HEK293 (cell line): ENCODE data around the gene FILIP1.
A peak's percentile ranks its signal among the peaks of the same experiment; 100 is the strongest.

Experiments
- CTCF ChIA-PET: fragments of 350-600 bp; formaldehyde crosslinking; extraction: SDS; loops from one replicate; lab custom pipeline; 2021; ENCODE audit warnings: antibody characterized with exemption; lab: Yijun Ruan, JAX
- POLR2A ChIA-PET: fragments of 300-600 bp; formaldehyde crosslinking; extraction: SDS; loops from one replicate; lab custom pipeline; 2020; ENCODE audit warnings: antibody characterized with exemption, inconsistent platforms; lab: Yijun Ruan, JAX
- H3K27ac ChIP-seq: fragments of 200-500 bp; sonication (Bioruptor generic); 2 replicates; pipeline ENCODE4 v1.5.1; 2014; ENCODE audit warnings: low read depth, low read length, control low read depth, inconsistent platforms; ENCODE audit errors: extremely low read depth
- H3K36me3 ChIP-seq, 2 experiments: fragments of 200-500 bp in 1 of 2; sonication (Bioruptor generic) in 1 of 2; 1 replicate in 1 of 2; 2 replicates in 1 of 2; pipeline ENCODE4 v1.5.1; 2014 to 2017; ENCODE audit warnings: inconsistent platforms in 2 of 2, low read length in 2 of 2; ENCODE audit not compliant: control insufficient read depth in 2 of 2, insufficient read depth in 1 of 2
- H3K4me1 ChIP-seq: fragments of 200-500 bp; sonication (Bioruptor generic); 2 replicates; pipeline ENCODE4 v1.5.1; 2014; ENCODE audit warnings: mild to moderate bottlenecking, low read length, inconsistent platforms; ENCODE audit not compliant: control insufficient read depth, insufficient read depth
- H3K4me3 ChIP-seq: 2 replicates; pipeline ENCODE4 v1.5.1; 2011; ENCODE audit warnings: low read depth, mild to moderate bottlenecking, control low read depth, low read length, moderate library complexity
- H3K9me3 ChIP-seq: fragments of 200-500 bp; sonication (Bioruptor generic); 2 replicates; pipeline ENCODE4 v1.5.1; 2014; ENCODE audit warnings: low read depth, low read length, inconsistent platforms; ENCODE audit not compliant: control insufficient read depth, insufficient read depth
- FEZF1 ChIP-seq: fragments of 450-650 bp; formaldehyde crosslinking; IDR thresholded peaks from 2 replicates; pipeline ENCODE4 v1.5.1; 2016; ENCODE audit warnings: missing biosample characterization, missing genetic modification characterization
- MZF1 ChIP-seq: fragments of 450-650 bp; formaldehyde crosslinking; IDR thresholded peaks from 2 replicates; pipeline ENCODE4 v1.5.1; 2017; ENCODE audit warnings: missing biosample characterization, missing genetic modification characterization, borderline replicate concordance
- PRDM10 ChIP-seq: fragments of 450-650 bp; formaldehyde crosslinking; IDR thresholded peaks from 2 replicates; pipeline ENCODE4 v1.5.1; 2016; ENCODE audit warnings: missing biosample characterization, missing genetic modification characterization
- SP7 ChIP-seq: fragments of 450-650 bp; formaldehyde crosslinking; IDR thresholded peaks from 2 replicates; pipeline ENCODE4 v1.5.1; 2016; ENCODE audit warnings: missing biosample characterization, missing genetic modification characterization
- YY1 ChIP-seq: fragments of 450-650 bp; formaldehyde crosslinking; IDR thresholded peaks from 2 replicates; pipeline ENCODE4 v1.5.1; 2018; ENCODE audit warnings: missing biosample characterization, missing genetic modification characterization
- ZBTB1 ChIP-seq: fragments of 450-650 bp; formaldehyde crosslinking; IDR thresholded peaks from 2 replicates; pipeline ENCODE4 v1.5.1; 2016; ENCODE audit warnings: missing biosample characterization, missing genetic modification characterization
- ZBTB26 ChIP-seq: fragments of 450-650 bp; formaldehyde crosslinking; optimal IDR thresholded peaks from 2 replicates; pipeline ENCODE3; 2016; ENCODE audit warnings: missing biosample characterization, mild to moderate bottlenecking, missing genetic modification characterization
- ZEB2 ChIP-seq: fragments of 450-650 bp; formaldehyde crosslinking; IDR thresholded peaks from 2 replicates; pipeline ENCODE4 v1.5.1; 2016; ENCODE audit warnings: missing biosample characterization, missing genetic modification characterization
- ZFP37 ChIP-seq: fragments of 450-650 bp; formaldehyde crosslinking; IDR thresholded peaks from 2 replicates; pipeline ENCODE4 v1.5.1; 2016; ENCODE audit warnings: missing biosample characterization, missing genetic modification characterization
- ZNF10 ChIP-seq: fragments of 450-650 bp; formaldehyde crosslinking; IDR thresholded peaks from 2 replicates; pipeline ENCODE4 v1.5.1; 2017; ENCODE audit warnings: missing biosample characterization, missing genetic modification characterization
- ZNF214 ChIP-seq: fragments of 450-650 bp; formaldehyde crosslinking; IDR thresholded peaks from 2 replicates; pipeline ENCODE4 v1.5.1; 2017; ENCODE audit warnings: missing biosample characterization, mild to moderate bottlenecking, missing genetic modification characterization, borderline replicate concordance
- ZNF221 ChIP-seq: fragments of 450-650 bp; formaldehyde crosslinking; IDR thresholded peaks from 2 replicates; pipeline ENCODE4 v1.5.1; 2017; ENCODE audit warnings: missing biosample characterization, missing genetic modification characterization, borderline replicate concordance
- ZNF23 ChIP-seq: fragments of 450-650 bp; formaldehyde crosslinking; IDR thresholded peaks from 2 replicates; pipeline ENCODE4 v1.5.1; 2016; ENCODE audit warnings: missing biosample characterization, missing genetic modification characterization, borderline replicate concordance
- ZNF248 ChIP-seq: fragments of 450-650 bp; formaldehyde crosslinking; IDR thresholded peaks from 2 replicates; pipeline ENCODE4 v1.5.1; 2017; ENCODE audit warnings: missing biosample characterization, missing genetic modification characterization
- ZNF280C ChIP-seq: fragments of 450-650 bp; formaldehyde crosslinking; IDR thresholded peaks from 2 replicates; pipeline ENCODE4 v1.5.1; 2016; ENCODE audit warnings: missing biosample characterization, missing genetic modification characterization
- ZNF335 ChIP-seq: fragments of 450-650 bp; formaldehyde crosslinking; conservative IDR thresholded peaks from 2 replicates; pipeline ENCODE4 v1.5.1; 2016; ENCODE audit warnings: missing biosample characterization, missing genetic modification characterization
- ZNF366 ChIP-seq: fragments of 450-650 bp; formaldehyde crosslinking; conservative IDR thresholded peaks from 2 replicates; pipeline ENCODE4 v1.5.1; 2016; ENCODE audit warnings: missing biosample characterization, missing genetic modification characterization
- ZNF529 ChIP-seq: fragments of 450-650 bp; formaldehyde crosslinking; IDR thresholded peaks from 2 replicates; pipeline ENCODE4 v1.5.1; 2017; ENCODE audit warnings: missing genetic modification characterization, missing biosample characterization; ENCODE audit not compliant: insufficient replicate concordance
- ZNF580 ChIP-seq: fragments of 450-650 bp; formaldehyde crosslinking; IDR thresholded peaks from 2 replicates; pipeline ENCODE4 v1.5.1; 2016; ENCODE audit warnings: missing biosample characterization, missing genetic modification characterization
- ZNF629 ChIP-seq: fragments of 450-650 bp; formaldehyde crosslinking; IDR thresholded peaks from 2 replicates; pipeline ENCODE4 v1.5.1; 2017; ENCODE audit warnings: missing biosample characterization, missing genetic modification characterization
- ZNF704 ChIP-seq: fragments of 450-650 bp; formaldehyde crosslinking; IDR thresholded peaks from 2 replicates; pipeline ENCODE4 v1.5.1; 2016; ENCODE audit warnings: missing biosample characterization, missing genetic modification characterization

Gene FILIP1

GRCh38 chr6:75402296-75402695 is 91.3 kb downstream of the FILIP1 start (continued):
- no peak for TF ChIP-seq ZNF280C (tag by site-specific recombination)
- TF ChIP-seq ZFP37 (tag by site-specific recombination), result no peak
- TF ChIP-seq ZBTB26 (tag by site-specific recombination), result no peak
- no peak for TF ChIP-seq ZNF580 (tag by site-specific recombination)
- peak; percentile 81 for TF ChIP-seq FEZF1 (tag by site-specific recombination)
- TF ChIP-seq PRDM10 (tag by site-specific recombination), result 0 out of 2 replicates have a peak, but pooled peaks have one; percentile 20

GRCh38 chr6:75397656-75398465 is 95.7 kb downstream of the FILIP1 start:
- CTCF ChIA-PET, result interaction anchor here (0.6 to 1.4 kb wide), 6 partner anchors 13 to 129 kb away, joined by 3 to 5 read pairs (median 4); no protein-coding TSS in a partner anchor
- no peaks in the 10 kb centered on the region for H3K9me3 ChIP-seq
- TF ChIP-seq ZNF366 (tag by site-specific recombination) (0 out of 2 replicates have a peak, but pooled peaks have one; percentile 12), ZNF248 (tag by site-specific recombination) (no peak), ZNF335 (tag by site-specific recombination) (no peak), ZNF529 (no peak), ZNF704 (tag by site-specific recombination) (no peak), ZNF629 (peak; percentile 53; the same call in 1 of the 2 replicates), ZBTB1 (no peak), ZNF214 (tag by site-specific recombination) (no peak), MZF1 (no peak), ZEB2 (tag by site-specific recombination) (peak; percentile 41; the same call in 1 of the 2 replicates), ZNF10 (tag by site-specific recombination) (peak; percentile 62; the same call in 1 of the 2 replicates), ZNF221 (tag by site-specific recombination) (no peak), YY1 (tag by site-specific recombination) (no peak), ZNF23 (tag by site-specific recombination) (no peak), SP7 (tag by site-specific recombination) (peak; percentile 38; the same call in 1 of the 2 replicates)
- TF ChIP-seq, all 188 proteins: peak for 5
- Histone ChIP-seq H3K36me3 (no peaks in the 10 kb centered on the region), H3K4me3 (no peak overlapping the region), H3K4me1 (peaks cover 12% of the 10 kb centered on the region), H3K27ac (no peak overlapping the region)
- POLR2A ChIA-PET, result no interaction called here
